GM19455 (cell line): ENCODE measurements around the gene HOXD4.

Experiments used
- ATAC-seq: cut with Tn5 transposase; IDR thresholded peaks from one replicate; pipeline ENCODE4 v1.9.1; 2021; ENCODE audit not compliant: unreplicated experiment

Gene HOXD4

DNA sequence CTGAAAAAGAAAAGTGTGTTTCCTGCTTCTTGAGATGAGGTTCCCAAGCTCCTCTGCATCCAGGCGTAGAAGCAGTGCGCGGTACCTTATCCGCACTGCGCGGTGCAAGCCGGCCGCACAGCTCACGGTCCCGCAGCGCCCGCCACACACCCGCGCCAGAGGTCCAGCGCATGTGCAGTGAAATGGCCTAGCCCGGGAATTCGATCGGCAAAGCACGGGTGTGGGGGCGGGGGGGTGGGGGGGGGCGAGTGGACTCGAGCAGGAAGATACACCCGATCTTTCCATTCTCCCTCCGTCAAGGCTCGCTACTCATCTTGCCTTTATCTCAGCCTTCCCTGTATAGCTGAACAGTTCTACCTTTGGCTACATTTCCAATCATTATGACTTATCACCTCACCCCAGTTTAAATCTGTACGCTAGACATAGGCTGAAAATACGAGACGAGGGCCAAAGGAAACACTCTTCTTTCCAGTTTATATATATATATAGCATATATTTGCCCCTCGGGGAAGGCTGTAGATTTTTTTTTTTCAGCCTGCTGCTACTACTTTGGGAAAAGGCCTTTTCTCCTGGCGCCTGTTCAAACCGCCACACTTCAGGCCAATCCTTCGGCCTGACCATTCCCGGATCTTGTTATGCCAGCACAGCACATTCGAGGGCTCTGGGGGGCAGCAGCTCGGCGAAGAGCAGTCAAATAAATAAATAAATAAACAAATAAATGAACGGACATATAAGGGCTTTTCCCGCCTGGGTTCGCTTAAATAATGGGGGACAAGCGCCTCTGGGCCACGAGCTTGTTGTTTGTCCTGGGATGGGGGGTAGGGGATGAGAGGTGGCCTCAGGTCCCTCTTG, 11.5 kb upstream of the HOXD4 start:
- no peak for ATAC-seq

- ATAC-seq, result peak; percentile 96
Measured at GRCh38 chr2:176140513-176141317, 10.6 kb upstream of the HOXD4 start.

- no peak for ATAC-seq
Measured at GRCh38 chr2:176142281-176142680, 9.1 kb upstream of the HOXD4 start.

- ATAC-seq, result no peak
Measured at GRCh38 chr2:176145085-176145969, 6.0 kb upstream of the HOXD4 start.

GRCh38 chr2:176146101-176146500, 5.2 kb upstream of the HOXD4 start:
- no peak for ATAC-seq

- ATAC-seq, result no peak
Measured at GRCh38 chr2:176146645-176147044, 4.7 kb upstream of the HOXD4 start.

DNA sequence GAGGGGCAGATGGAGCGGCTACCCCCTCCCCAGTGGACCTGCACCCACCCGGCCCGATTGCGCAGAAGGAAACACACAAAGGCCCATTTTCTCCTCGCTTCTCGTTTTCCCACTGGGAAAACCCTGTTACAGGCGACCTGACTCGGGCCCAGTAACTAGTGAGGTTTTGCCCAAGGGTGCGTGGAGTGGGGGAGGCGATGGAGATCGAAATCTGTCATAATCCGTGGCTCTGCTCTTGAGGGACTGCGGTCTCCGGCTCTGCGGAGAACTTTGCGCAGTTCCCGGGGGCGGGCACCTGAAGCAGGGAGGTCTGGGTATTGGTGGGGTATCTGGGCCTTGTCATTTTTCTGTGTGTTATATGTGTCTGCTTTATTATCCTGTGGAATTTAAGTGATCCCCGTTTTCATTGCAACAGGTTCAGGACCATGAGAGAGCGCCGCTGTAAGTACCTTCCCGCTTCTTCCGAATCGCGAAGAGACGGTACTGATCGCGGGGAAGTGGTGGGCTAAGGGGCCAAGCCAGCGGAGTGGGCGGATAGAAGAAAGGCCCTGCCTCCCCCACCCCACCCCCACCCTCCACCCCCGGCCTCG, 4.0 kb upstream of the HOXD4 start:
- no peak for ATAC-seq

GRCh38 chr2:176147800-176148496, 3.4 kb upstream of the HOXD4 start:
- ATAC-seq, result no peak

GRCh38 chr2:176148751-176149421, 2.5 kb upstream of the HOXD4 start:
- no peak for ATAC-seq

GRCh38 chr2:176149481-176149938, 1.8 kb upstream of the HOXD4 start:
- no peak for ATAC-seq

DNA sequence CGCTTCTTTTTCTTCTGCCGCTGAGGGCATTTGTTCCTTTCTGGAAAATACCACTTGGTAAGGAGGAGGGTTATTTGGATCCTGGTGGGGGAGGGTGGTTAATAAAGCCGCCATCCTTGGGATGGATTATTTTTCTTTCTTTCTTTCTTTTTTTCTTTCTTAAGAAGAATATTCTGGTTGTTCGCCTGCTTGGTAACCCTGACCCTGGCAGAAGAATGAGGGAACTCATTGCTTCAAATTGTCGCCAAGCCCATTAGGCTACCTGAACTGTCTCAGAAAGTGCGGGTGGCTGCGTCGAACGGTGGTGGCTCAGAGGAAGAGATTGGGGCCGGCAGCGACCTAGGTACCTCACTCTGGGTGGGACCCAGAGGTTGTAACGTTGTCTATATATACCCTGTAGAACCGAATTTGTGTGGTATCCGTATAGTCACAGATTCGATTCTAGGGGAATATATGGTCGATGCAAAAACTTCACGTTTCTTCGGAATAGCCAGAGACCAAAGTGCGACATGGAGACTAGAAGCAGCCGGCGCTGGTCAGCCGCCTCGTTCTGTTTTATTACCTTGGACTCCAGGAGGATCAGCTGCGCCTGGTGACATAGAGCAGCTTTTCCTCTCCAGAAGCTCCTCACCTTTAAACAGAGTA, 1.3 kb upstream of the HOXD4 start:
- ATAC-seq, result no peak

DNA sequence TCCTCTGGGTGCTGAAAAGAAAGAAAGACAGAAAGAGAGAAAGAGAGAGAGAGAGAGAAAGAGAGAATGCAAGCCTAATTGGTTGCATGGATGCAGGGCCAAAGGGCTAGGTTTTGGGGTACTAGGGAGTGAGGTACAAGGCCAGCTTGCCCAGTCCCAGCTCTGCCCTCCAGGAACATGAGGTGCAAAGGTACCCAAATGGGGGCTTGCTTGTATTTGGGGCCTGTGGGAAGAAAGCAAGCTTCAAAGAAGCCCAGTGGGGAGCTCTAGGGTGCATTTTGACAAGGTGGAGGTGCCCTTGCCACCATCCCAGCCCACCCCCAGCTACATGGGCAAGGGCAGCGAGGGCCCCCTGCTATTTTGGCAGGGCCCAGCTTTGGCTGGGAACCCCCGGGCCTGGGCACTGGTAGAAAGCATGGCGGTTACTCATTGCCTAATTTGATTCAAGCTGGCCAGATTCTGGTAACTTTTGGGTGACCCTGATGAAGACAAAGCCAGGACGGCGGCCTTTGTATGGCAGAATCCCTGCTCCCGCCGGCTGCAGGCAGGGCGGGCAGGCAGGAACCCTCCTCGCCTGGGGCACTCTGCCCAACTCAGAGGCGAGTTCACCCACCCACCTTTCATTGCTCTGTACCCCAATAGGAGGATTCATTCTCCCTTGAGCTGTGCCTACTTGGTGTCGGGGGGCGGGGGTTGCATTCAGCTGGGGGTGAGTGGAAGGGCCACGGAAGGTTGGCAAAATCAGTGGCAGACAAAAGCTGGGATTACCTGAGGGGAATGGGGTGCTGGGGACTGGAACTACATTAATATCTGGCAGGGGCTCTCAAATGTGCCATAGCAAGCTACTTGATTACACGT, 537 bp upstream of the HOXD4 start:
- no peak for ATAC-seq

DNA sequence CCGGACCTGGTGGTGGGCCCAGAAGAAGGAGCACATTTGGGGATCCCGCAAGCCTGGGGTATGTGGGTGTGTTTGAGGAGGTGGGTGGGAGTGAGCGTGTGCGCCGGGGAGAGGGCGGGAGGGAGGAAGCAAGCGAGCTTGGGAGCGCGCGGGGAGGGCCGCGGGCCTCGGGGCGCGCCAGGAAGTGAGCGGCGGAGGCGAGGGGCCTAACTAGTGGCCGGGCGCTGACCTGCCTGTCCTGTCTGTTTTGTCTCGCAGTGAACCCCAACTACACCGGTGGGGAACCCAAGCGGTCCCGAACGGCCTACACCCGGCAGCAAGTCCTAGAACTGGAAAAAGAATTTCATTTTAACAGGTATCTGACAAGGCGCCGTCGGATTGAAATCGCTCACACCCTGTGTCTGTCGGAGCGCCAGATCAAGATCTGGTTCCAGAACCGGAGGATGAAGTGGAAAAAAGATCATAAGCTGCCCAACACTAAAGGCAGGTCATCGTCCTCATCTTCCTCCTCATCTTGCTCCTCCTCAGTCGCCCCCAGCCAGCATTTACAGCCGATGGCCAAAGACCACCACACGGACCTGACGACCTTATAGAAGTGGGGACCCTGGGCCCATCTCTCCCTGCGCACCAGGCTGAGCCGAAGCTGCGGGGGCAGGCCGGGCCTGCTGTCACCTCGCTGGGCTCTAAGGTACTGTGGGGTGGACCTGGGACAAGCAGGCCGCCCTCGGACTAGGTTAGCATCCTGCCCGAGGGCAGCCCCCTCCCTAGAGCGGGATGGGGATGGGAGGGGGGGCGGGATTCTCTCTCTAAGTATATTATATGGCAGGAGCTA, 1.2 kb downstream of the HOXD4 start:
- ATAC-seq, result no peak

DNA sequence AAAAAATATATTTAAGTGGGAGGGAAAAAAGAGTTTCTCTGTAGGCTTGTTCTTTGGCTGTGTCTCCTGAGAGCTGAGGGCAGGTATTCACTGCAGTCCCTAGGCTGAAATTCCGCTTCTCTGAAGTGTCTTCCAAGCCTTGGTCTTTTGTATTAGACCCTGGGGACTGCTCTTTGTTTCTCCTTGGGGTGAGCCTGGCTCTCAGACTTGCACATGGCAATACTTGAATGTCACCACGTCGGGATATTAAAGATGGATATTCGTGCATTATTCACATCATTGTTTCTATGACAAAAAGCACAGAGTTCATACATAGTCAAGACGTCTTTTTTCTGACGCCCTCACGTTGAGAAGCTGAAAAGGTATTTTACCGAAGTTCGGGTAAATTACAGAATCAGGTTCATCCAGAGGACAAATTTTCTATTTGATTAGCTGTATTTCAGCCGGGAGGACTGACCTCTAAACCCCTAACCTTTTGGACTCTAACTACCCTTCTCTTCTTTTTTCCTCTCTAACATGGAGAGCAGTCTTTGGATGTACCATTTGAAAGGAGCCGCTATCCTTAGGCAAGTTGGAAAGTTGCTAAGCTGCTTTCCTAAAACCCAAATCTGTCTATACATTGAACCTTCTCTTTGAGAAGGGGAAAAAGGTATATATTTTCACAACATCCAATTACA, 3.4 kb downstream of the HOXD4 start:
- no peak for ATAC-seq

DNA sequence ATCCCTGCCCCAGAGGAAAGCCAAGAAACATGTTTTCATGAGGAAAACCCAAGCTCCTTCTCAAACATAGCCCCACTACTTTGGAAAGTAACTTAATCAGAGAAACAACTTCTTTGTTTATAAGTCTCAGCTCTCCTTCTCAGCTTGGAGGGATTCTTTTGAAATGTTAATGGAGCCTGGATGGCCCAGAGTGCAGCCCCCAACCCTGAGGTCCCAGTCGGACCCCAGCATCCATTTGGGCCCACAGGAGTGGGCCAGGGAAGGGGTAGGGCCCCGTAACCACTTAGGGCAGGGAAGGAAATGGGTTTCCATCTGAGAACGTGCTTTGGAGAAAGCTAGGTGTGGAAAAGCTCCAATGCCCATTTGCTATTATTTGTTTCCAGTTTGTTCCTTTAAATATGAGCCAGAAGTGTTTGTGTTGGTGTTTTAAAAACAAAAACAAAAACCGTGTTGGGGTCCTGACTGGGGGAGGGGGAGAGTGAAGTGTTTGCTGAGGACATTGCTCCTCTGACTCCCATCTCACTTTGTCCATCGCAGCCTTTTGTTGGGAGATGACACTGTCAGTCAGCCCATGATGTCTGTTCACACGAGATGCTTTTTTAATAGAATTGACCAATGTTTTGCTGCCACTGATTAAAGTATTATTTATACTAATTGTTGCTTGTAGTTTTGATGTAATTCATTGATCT, 4.2 kb downstream of the HOXD4 start:
- ATAC-seq, result no peak

- ATAC-seq, result no peak
Measured at GRCh38 chr2:176156301-176156806, 5.0 kb downstream of the HOXD4 start.
